ENCODE results near the gene BRMS1.
"Not testable (repeated sequence)": the region's sequence is repeated elsewhere in the genome, so short reads cannot be mapped to it uniquely, and the experiment has no call there.

The BRMS1 gene

GRCh38 chr11:66363187-66363601, 18.3 kb upstream of the BRMS1 start:
- no peak for DNase-seq (ENCODE audit: low spot score)

DNA sequence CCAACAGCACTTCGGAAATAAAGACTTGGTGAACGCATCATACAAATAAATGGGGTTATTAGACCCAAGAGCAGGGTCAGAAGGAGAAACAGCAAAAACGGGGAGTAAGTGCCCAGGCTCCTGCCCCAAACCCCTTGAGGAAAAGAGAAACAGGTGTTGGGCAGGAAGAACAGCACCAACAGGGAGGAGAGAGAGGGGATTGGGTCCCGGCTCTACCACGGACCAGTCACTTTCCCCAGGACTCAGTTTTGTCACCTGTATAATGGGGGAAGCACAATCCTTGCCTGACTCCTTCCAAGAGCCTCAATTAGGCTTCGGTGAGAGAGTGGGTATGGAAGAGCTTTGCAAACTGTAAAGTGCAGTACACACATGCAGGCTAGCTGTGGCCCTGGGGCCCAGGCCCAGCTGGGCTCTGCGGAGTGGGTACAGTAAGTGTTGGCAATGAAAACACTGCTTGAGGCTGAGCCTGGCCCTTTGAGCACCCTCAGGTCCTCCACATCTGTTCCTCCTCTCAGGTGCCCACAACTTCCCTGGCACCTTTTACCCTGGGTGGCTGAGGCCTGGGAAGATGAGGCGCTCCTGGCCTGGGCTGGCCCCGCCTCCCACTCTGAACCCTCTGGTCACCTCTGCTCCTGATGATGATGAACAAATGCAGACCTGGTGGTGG, 17.7 kb upstream of the BRMS1 start:
- DNase-seq (ENCODE audit: low spot score): no peak

GRCh38 chr11:66361502-66361941, 16.6 kb upstream of the BRMS1 start:
- no peak for DNase-seq (ENCODE audit: low spot score)

DNA sequence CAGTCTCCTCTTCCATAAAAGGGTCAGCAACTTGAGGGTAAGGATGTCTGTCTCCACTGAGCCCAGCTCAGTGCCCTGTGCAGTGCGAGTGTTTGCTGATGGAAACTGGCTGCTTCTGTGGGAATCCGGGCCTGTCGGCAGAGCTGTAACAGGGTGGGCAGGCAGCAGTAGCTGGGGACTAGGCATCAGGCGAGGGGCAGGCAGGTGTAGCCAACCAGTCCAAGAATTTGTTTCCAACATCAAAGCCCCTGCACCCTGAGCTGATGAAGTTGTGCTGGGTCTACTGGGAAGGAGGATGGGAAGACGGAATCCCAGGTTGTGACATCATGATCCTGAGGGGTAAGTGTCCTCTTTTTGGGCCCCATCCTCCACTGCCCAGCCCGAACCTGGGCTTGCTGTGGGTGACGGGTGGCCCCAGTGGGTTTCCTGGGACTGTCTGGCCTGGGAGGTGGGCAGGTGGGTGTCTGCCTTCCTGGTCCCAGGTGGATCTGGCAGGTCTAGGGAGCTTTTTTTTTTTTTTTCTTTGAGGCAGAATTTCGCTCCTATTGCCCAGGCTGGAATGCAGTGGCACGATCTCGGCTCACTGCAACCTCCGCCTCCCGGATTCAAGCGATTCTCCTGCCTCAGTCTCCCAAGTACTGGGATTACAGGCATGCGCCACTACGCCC, 15.6 kb upstream of the BRMS1 start:
- no peak for DNase-seq (ENCODE audit: low spot score)

- DNase-seq (ENCODE audit: low spot score): peak; percentile 65
Observed at GRCh38 chr11:66359662-66360087, 14.8 kb upstream of the BRMS1 start.

DNA sequence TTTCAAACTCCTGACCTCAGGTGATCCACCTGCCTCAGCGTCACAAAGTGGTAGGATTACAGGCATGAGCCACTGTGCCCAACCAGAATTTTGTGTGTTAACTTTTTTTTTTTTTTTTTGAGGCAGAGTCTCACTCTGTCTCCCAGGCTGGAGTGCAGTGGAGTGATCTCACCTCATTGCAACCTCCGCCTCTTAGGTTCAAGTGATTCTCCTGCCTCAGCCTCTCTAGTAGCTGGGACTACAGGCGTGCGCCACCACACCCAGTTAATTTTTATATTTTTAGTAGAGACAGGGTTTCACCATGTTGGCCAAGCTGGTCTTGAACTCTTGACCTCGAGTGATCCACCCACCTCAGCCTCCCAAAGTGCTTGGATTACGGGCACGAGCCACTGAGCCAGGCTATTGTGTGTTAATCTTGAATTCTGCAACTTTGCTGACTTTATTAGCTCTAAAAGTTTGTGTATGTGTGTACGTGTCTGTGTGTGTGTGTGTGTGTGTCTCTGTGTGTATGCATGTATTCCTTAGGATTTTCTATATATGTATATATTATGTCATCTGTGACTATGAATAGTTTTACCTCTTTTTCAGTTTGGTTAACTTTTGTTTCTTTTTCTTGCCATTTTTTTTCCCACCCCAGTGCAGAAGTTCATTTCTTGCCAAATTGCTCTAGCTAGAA, 5.8 kb upstream of the BRMS1 start:
- not testable (repeated sequence) for DNase-seq (ENCODE audit: low spot score)

DNA sequence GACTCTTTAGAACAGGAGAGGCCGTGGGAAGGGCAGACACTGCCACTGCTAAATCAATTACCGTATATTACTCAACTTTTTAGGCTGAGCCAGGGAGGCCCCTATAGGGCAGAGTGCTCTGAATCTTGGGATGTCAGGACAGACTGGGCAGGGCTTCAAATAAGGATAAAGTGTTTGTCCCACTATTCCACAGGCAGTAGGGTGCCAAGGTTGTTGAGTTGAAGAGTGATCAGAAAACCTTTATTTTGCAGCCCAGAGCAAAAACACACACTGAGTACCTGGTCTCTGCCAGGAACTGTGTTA, 4.1 kb upstream of the BRMS1 start:
- DNase-seq (ENCODE audit: low spot score): no peak

DNA sequence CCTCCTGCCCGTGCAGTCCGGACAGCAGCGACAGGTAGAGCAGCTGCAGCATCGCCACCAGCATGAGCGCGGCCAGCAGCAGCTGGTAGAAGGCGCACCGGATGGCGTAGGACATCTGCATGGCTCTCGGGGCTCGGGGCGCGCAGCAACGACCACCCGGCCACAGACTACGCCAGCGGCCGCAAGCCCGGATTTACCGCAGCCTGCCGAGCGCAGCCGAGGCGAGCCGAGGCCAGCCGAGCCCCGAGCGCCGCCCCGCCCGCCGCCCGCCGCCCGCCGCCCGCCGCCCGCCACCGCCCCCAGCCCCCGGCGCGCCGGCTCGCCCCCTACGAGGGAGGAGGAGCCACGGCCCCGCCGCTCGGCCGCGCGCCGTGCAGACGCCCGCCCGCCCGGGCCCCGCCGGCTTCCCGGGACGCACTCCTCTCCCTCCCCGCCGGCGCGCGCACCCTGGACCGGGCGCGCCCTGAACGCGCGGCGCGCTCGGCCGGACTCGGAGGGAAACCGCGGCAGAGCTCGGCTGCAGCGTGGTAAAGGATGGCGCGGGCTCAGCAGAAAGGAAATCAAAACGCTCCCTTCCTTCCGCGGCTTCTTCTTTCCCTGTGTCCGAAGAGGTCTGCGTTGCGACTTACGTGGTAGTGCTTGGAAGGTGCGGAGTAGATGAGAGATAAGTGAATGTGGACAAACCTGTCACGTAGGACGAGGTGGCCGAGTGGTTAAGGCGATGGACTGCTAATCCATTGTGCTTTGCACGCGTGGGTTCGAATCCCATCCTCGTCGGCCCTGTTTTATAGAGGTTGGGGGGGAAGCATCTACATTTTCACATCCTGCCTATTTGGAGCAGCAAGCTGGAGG, 2.7 kb upstream of the BRMS1 start, which contains the start of gene B4GAT1:
Gene B4GAT1 (minus strand): TSS at position 205 of the 852 bp plus-strand sequence. CDS start 84 bp downstream, at position 121.
- DNase-seq (ENCODE audit: low spot score): peak; percentile 86

DNA sequence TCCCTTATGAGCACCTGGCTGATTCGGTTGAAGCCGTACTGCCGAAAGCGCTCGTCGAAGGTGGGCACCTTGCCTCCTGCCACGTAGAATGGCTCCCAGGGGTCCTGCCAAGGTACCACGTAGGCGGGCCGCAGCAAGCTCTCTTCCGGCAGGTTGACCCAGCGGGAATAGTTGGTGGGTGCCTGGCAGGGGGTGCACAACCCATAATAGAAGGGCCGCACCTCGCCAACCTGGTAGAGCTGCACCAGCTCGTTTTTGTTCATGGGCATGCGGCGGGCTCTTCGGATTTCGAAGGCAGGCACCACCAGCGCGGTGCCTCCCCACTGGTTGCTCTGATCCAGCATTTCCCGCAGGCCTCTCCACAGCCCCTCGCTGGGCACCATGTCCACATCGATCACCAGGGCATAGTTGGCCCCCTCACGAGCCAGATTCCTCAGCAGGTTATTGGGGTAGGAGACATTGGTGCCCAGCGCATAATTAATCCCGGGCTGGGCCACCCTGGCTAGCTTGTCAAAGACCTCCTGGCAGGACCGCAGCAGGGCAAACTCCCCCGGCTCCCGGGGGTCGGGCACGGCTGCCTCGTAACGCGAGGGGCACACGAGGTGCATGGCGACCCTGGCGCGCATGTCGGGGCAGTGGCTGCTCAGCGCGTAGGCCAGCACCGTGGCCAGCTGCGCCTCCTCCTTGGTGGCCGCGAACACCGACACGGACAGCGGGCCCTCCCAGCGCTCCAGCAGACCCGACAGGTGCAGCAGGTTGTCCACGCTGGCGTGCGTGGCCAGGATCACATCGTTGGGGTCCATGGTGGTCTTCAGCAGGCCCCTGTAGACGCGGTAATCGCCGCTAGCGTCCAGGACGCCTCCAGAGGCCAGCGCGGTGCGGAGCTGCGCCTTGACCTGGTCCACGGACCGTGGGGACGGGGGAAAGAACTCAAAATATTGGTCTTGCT, 1.8 kb upstream of the BRMS1 start:
- no peak for DNase-seq (ENCODE audit: low spot score)

GRCh38 chr11:66345316-66345649, 379 bp upstream of the BRMS1 start:
- no peak for DNase-seq (ENCODE audit: low spot score)

DNA sequence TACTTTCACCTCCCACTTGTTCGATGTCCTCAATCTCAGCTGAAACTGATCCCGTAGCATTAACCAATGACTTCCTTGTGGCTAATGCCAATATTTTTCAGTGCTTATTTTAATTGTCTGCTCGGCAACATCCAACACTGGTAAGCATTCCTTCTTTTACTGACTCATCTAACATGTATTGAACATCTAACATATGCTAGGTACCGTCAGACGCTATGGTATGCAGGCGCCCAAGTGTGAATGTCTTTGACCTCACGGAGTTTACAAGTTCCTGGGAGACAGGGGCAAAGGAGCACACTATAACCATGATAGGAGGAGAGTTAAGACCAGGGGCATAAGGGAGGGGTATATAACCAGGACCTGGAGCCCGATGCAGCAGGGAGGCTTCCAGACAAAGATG, 1.7 kb downstream of the BRMS1 start:
- no peak for DNase-seq (ENCODE audit: low spot score)

DNA sequence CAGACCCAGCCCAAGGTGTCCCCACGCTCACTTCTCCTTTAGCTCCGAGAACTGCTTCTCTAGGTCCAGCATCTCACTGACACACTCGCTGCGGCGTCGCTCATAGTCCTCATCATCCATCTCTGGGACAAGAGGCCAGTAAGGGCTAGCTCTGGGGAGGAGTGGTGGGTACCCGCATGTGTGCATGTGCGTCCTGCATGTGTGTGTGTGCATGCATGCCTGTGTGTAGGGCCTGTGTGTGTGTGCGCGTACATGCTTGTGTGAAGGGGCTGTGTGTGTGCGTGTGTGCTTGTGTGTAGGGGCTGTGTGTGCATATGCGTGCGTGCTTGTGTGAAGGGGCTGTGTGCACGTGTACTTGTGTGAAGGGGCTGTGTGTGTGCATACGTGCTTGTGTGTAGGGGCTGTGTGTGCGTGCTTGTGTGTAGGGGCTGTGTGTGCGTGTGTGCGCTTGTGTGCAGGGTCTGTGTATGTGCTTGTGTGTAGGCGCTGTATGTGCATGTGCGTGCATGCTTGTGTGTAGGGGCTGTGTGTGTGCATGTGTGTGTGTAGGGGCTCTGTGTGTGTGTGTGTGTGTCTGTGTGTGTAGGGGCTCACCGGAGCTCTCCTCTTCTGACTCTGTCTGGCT, 3.3 kb downstream of the BRMS1 start:
- DNase-seq (ENCODE audit: low spot score): no peak

GRCh38 chr11:66340596-66341501, 4.1 kb downstream of the BRMS1 start:
- DNase-seq (ENCODE audit: low spot score): no peak

DNA sequence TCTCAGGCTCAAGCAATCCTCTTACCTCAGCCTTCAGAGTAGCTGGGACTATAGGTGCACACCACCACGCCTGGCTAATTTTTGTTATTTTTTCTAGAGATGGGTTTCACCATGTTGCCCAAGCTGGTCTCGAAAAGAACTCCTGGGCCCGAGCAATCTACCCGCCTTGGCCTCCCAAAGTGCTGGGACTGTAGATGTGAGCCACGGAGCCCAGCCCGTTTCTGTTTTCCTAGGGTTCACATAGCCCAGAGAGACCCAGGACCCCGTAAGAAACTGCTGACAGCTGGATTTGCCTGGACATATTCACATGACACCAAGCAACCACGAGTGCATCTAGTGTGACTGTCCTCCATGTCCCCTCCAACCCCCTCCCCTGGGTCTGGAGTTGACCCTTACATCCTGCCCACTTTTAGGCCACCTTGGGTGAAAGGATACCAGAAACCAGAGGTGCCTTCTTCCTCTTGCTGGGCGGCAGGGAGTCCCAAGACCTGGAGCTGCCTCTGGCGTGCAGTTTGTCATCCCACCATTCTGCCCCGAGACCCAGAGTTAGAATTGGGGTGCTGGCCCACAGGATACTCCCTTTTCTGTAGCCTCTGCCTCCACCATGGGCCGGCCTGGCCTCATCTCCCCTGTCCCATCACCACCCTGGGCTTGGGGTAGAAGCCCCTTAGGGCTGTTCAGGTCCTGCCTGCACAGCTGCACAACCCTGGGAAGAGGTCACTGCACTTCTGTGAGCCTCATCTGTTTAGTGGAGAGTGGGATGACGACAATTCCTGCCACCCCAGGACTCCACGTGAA, 5.0 kb downstream of the BRMS1 start:
- no peak for DNase-seq (ENCODE audit: low spot score)

DNA sequence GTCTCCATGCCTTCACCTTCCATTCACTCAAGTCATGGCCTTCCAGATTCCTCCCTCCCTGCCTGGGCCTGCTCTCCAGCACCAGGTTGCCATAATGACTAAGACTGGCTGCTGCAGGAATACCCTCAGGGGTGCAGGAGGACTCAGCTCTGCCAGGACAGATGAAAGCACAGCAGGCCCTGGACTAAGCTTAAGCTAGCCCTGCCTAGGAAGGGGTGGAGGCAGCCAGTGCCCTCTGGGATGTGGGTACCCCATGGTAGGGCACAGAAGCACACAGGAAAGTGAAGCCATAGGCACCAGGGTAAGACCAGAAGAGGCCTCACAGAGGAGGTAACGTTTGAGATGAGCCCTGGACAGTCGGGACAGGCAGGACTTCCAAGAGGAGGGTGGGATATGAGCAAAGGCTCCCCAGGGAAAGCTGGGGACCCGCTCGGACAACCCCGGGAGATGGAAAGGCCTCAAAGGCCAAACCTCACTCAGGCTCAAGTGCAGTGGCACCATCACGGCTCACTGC, 5.7 kb downstream of the BRMS1 start:
- no peak for DNase-seq (ENCODE audit: low spot score)

GRCh38 chr11:66338276-66339161, 6.4 kb downstream of the BRMS1 start:
- no peak for DNase-seq (ENCODE audit: low spot score)

DNA sequence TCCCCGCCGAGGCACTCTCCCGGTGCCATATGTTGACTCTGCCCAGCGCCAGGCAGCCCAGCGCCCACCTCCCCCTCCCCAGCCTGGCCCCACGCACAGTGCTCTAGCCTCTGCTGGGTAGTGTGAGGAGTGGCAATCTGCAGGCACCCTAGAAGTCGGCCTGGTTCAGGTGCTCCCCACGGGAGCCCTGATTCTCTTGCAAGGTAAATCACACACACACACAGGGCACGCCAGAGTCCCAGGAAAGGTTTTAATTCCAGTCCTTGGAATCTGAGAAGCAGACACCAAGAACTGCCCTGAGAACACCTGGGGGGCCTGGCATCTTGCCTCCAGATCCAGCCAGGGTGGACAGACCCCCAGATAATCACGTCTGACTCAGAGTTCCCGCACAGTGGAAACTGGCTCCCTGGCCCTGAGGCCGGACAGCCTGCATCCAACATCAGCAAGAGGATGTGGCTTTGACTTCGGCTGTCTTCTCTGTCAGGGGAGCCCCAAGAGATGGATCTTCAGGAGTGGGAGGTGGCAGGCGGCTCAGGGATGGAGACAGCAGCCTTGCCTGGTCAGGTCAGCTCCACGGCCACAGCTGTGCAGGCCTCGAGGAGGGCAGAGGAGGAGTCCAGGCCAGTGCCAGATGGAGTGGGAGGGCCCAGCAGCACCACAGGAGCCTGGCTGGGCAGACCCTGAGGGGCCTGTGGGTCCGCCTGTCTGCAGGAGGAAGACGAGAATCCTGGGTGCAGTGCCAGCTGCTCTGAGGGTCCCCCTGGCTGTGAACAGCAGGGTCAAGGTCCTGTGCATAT, 7.6 kb downstream of the BRMS1 start:
- DNase-seq (ENCODE audit: low spot score): no peak

Data from iPS-NIHi11 (cell line).